Skin of body (tissue), 2 donors: ENCODE results near the gene HMX1. TPM values are rescaled to one million over a fixed set of nuclear protein-coding genes. Genes with fewer than 3 reads are reported as not detected.

ENCODE experiments used
- DNase-seq: peaks from one replicate; lab custom pipeline; 2025; lab: John Stamatoyannopoulos, UW
- total RNA-seq: library from RNA; depleted of rRNA; stranded (reverse); fragments of >200 nt; gene quantifications from one replicate; pipeline ENCODE4 v1.2.3, GENCODE V29; 2014

Gene HMX1
- total RNA-seq, 1 donor from 2014 or later, result 0.20 TPM

DNA sequence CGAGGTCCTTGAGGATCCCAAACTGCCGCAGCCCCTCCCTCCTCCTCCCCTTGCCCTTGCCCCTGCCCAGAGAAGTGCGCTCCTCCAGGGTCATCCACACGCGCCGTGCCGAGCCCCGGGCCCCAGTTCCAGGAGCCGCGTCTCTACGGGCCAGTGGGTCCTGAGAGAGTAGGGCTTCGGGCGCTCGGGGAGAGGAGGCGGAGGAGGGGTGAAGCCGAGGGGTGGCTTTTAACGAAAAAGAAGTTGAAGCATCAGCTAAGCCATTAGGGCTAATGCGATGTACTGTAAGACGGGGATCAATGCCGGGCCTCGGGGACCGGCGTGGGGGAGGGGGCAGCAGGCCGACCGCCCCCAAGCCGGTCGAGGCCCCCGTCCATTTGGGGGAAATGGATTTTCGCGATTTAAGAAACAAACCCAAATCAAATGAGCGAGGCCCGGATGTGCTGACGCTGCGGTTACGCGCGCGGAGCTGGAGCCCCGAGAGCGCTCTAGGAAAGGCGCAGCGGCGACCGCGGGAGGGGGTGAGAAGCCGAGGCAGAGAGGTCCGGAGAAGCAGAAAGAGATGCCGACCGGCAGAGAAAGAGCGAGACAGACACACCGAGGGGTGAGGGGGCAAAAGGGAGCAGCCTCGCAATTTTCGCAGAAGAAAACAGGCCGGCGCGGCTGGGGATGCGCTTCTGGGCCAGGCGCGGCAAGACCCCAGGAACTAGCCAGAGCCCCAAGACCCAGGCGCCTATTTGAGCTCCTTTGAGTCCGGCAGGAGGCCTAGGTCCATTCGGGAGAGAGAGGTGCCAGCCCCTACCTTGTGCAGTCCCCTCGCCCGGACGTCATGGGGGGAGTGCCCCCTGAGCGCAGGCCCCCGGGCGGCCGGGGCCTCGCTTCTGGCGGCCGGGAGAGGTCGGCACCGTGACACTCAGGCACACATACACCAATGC is 13.6 kb downstream of the HMX1 start:
- no peak for DNase-seq

DNA sequence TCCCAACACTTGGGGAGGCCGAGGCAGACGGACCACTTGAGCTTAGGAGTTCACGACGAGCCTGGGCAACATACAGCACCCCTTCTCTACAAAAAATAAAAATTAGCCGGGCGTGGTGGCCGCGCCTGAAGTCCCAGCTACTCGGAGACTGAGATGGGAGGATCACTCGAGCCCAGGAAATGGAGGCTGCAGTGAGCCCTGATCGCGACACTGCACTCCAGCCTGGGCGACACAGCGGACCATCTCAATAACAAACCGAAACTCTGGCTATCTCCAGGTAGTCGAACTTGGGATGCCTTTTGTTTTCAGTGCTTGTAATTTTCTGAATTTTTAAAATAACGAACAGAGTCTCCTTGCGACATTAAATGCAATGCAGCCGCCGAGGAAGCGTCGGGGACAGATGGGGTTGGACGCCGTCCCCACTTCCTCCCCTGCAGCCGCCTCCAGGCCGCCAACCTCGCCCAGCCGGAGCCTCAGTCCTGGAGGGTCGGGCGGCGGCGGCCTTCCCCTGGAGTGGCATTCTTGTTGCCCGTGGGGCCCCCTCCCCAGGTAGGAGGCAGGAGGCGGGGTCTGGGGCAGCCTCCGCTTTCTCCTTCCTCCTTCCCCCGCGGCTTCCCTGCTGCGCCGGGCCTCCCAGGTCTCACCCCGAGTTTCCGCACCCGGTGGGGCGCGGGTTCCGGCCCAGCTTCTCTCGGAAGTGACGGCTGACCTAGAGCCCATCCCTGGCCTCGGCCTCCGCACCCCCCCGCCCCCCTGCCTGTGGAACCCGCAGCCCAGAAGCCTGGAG is 14.6 kb downstream of the HMX1 start:
- no peak for DNase-seq

DNA sequence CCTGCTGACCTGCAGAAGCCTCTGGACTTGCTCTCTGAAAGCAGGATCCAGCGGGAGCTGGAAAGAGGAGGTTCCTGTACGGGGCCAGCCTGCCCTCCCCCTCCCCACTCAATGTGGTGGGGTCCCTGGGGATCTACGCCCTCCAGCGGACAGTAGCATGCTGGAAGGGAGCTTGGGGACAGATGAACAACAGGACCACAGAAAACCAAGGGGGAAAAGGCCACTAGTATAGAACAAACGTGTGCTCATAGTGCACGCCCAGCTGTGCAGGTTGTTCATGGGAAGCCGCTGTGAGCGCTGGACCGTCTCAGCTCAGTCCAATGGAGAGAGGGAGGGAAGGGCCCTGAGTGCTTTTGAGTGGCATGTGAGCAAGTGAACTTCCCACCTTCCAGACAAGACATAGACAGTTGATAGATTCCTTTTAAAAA is 15.8 kb downstream of the HMX1 start:
- no peak for DNase-seq

DNA sequence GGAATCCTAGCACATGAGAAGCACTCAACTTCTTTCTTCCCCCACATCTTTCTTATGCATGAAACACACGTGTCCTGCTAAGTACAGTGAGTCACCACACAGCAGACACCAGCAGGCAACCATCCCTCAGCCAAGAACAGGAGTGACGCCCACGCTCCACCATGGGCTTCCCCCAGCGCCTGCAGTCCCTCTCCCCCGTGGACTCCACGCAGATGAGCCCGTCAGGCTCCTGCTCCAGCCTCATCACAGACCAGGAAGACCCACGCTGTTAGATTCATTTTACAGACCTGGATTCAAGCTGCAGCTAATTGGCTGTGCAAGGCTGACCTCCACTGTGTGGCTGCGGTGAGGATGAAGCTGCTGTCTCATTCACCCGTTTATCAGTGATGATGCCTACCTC is 16.7 kb downstream of the HMX1 start:
- DNase-seq, result peak; percentile 16

DNA sequence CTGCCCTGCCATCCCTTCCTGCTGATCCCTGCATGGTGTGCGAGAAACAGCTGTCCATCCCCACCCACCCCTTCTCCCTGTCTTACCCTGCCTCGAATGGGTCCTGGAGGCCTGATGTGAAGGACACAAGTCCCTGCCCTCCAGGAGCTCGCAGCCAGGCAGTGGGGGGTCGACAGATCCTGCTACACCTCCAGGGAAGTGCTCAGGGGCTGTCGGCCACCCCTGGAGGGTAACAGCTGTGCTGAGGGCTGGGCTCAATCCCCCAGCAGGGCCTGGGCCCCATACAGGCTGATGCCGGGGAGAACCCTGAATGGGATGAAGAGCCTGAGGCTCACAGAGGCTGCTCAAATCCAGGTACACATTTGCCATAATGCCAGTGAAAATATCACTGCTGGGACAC is 17.6 kb downstream of the HMX1 start:
- DNase-seq, result no peak

DNA sequence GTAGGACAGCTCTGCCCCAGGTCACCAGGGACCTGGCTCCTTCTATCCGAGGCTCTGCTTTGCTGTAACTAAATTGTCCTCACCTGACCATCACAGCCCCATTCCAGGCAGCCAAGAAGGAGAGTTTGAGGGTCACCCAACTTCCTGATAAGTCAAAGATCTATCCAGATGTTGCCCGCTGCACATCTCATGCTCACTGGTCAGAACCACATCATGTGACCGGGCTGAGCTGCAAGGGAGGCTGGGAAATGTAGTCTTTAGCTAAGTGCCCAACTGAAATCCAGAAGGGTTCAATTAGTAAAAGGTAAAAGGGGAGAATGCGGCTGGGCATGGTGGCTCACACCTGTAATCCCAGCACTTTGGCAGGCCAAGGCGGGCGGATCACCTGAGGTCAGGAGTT is 18.4 kb downstream of the HMX1 start:
- no peak for DNase-seq

DNA sequence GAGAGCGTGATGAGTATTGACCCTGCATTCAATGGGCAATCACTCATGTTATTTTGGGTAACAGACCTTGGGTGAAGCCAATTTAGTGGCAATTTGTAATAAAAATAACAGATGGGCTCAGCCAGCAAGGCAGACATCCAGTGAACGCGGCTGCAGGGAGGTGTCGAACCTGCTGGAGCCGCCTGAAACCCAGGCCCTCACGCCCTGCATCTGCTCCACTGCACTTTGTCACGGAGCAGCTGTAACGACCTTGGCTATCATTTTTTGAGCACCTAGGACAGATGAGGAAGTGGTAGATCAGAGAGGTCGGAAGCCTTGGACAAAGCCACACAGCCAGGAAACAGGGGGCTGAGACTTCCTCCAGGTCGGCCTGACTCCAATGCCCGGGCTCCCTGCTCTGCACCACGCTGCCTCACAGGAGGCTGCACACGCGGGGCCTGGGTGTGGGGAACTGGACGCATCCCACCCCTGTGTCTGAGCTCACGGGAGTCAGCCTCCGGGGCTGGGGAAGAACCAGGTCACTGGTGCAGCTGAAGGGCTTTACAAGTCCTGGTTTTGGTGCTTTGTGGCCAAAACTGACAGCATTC is 19.4 kb downstream of the HMX1 start:
- DNase-seq, result no peak

DNA sequence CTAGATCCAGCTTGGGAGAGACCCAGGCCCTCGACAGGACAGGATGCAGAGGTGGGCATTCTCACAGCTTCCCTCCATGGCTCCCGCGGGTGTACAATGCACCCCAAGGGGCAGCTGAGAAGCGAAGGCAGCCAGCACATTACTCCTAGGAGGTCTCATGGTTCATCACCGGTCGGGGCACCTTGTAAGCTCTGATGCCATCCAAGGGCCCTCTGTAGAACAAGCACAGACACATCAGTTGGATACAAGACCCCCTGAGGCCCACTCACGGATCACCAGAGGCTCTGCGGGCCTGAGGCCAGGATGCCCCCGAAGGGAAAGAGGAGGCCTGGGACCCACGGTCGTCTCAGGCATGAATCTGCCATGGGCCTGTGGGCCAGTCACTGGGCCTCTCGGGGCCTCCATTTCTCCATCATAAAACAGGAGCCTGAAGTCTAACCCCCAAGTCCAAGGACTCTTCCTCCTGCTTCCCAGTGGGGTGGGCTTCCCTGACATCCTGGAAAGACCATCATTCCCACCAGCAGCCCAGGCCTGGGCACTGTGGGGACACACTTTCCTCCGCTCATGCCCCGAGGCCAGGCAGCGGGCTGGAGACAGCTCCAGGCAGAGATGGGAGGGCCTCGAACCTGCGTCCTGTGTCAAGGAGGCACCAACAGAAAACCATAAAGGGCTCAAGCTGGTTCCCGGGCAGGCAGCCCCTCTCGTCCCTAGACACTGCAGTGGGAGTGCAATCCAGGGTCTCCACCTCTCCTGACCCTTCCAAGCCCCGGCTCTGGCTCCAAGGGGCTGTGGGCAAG is 20.1 kb downstream of the HMX1 start:
- DNase-seq, result no peak

DNA sequence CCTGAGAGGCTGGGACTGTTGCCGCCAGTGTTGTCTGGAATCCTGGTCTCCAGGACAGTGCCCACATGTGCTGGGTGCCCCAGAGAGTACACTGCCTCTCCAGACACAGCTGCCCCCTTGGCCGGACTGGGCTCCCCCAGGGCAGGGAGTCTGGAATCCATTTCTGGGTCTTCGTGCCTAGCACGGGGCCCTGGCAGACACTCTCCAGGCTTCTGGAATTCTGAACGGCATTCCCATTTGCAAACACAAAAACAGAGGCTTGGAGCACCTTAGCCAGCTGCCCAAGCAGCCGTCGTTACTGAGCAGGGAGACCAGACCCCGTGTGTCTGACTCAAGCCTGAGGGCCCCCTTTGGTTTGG is 20.8 kb downstream of the HMX1 start:
- no peak for DNase-seq

DNA sequence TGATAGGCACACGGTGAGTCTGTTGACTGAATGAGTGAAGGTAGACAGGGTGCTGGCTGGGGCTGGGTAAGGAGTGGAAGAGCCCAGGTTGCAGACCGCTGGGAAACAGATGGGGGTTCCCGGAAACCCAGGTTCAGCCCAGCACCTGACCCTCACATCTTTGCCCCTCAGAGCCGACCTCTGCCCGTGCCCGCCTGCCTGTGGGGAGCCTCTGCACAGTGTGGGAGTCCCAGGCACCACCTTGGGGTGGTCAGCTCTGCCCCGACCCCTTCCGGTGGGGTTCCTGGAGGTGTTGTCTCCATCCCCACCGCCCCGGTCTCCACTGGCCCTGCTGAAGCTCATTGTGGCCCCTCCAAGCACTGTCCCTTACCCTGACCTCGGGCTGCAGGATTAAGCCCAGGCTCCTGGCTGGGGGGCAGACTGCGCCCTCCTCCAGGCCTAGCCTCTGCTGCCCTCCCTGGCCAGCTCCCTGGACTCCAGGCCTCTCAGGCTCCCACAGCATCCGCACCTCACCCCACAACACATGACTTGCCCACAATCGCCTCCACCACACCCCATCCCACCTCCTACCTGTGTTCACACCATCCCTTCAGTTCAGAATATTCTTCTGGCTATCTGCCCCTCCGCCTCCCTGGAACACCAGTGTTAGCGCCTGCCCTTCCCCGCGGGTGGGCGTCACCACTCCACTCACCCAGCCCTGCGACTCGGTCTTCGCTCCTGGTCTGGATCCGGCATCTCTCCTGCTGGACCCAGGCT is 21.4 kb downstream of the HMX1 start:
- no peak for DNase-seq

DNA sequence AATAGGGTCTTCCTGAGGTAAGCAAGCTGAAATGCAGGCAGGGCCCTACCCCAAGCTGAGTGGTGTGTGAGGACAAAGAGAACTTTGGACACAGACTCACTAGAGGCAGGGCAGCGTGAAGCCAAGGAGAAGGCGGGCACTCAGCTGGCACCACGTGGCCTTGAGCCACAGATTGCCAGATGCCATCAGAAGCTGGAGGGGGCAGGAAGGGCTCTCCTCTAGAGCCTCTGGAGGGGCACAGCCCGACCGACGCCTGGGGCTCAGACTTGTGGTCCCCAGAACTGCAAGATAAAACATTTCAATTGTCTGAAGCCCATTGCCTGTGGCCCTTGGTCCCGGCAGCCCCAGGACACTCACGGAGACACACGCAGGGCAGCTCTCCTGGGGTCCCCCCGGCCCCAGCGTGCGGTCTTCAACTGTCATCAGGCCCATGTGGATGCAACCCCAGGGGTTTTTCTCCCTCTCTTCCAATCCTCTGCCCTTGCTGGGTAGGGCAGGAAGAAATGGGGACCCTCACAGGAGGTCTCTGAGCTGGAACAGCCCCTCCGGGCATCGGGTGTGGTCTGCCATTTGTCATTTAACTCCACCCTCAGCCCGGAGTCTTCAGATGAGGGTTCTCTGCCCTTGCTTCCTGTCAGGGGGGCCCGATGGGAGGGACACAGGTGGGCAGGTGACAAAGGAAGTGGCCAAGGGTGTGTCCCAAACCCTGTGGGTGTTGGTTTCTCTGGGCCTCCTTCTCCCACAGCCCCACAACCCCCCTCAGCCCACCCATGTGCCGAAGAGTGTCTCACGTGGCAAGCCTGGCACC is 22.2 kb downstream of the HMX1 start:
- DNase-seq, result no peak

DNA sequence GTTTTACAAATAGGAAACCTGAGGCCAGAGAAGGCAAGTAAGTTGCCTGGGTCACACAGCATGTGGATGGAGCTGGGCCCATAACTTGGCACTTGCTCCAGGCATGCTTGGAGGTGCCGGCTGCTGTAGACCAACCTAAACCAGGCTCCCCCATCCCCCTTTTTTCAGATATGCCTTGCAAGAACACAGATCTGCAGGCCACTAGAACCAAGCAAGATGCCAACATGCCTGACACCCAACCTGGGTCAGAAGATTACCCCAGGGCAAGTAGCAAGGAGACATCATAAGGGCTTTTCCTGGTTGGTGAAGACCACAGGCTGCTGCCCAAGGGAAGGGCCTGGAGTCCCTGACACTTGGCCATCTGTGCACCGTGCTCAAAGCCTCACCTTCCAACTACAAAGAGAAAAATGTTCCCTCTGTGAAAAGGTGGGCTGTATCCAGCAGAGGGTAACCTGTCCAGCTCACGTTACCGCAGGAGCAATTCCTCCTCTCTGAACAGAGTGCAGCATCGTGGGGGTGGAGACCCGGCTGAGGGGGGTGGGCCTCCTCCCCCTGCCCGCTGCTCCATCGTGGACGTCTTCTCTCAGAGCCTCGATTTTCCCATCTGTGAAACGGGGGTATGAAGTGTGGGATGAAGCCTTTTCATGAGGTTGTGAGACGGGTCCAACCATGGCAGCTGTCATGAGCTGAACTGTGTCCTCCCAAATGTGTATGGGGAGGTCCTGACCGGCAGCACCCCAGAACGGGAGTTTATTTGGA is 23.0 kb downstream of the HMX1 start:
- no peak for DNase-seq

DNA sequence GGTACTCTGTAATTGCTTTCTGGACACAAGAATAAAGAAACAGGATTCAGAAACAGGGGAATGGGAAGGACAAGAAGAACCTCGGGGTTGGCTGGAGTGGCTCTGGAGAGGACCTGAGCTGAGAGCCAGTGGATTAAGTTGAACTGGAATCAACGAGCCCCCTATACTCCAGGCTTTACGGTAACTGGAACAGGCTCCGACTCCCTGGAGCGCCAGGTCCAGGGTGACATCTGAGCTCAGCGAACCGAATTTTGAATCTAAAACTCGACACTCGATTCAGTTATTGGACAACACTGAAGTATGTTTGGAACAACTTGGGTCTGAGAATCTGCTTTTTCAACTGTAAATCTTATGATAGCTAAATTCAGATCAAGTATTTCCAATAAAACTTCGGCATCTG is 23.9 kb downstream of the HMX1 start:
- no peak for DNase-seq

DNA sequence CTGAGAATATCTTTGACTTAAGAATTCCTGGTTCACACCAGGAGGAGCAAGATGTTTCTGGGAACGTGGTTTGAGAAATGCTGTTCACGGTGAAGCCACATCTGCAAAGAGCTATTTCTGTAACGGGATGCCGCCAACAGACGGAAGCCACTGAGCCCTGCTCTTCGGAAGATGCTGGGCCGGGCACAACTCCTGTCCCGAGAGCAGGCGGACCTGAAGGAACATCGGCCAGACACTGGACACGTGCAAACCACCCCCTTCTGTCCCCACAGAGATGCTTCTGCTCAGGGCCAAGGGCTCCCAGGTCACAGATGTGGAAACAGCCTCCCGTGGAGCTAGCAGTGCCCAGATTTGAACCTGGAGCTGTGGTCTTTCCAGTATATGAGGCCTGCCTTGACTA is 24.3 kb downstream of the HMX1 start:
- DNase-seq, result no peak

DNA sequence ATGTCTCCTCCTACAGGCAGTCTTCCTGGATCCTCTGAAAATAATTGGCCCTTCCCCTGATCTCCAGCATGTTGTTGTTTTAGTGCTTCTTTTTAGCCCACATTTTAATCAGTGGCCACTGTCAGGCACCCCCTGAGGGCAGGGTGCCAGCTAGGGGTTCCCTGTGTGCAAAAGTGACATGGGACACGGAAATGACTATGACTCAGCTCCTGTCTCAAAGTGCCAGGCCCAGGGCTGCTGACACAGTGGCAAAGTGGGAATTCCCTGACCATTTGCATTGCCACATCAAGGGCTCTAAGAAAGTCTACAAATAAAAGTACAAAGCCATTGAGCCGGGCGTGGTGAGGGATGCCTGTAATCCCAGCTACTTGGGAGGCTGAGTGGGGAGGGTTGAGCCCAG is 24.8 kb downstream of the HMX1 start:
- no peak for DNase-seq

DNA sequence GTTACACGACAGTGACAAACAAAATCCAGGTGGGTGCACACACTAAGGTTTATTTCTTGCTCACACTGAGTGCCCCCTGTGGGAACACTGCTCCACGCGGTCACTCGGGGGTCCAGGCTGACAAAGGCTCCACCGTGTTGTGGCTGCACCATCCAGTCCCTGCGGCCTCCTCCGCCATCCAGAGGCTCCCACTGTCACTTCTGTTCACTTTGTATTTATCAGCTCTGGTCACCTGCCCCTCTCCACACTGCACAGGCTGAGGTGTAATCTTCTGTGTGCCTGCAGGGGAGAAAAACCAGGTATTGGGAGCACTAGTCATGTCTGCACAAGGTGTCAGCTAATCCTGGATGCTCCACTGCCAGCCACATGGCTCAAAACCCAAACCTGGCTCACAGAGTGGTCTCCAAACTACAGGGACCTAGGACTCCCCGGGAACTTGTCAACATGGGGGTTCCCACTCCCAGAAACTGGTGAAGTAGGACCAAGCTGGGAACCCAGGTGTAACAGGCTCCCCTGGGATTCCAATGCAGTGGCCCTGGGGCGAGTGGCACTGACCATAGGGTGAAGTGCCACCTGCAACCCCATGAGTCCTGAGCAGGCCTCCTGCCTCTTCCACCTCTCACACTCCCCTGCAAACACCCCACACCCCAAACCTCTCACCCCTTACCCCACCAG is 25.5 kb downstream of the HMX1 start:
- no peak for DNase-seq

DNA sequence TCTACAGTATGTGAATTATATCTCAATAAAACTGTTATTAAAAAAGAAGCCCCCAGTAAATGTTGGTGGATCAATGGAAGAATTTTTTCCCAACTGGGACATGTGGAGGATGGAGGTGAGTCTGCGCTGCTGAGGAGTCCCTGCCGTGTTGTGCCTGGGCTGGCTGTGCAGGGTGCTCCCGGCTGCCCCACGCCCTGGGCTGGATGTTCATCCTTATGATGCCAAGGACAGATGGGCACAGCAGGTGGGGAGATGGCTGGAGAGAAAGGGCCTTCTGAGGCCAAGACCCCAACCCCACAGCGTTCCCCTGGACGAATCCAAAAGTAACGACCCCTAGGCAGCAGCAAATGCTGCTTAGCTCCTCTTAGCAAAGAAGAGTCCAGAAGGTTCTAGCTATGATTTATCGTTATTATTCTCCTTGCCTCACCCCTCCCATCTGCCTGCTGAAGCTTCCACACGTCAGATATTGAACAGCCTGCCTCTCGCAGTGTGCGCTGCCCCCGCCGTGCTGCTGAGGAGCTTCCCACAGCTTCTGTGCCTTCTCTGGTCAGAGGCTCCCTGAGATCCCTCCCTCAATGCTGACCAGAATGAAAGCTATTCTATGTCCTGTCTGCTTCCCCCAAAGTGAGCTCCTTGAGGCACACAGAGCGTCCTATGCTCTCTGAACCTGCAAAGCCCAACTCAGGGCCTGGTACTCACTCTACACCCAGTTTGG is 26.5 kb downstream of the HMX1 start:
- DNase-seq, result no peak

DNA sequence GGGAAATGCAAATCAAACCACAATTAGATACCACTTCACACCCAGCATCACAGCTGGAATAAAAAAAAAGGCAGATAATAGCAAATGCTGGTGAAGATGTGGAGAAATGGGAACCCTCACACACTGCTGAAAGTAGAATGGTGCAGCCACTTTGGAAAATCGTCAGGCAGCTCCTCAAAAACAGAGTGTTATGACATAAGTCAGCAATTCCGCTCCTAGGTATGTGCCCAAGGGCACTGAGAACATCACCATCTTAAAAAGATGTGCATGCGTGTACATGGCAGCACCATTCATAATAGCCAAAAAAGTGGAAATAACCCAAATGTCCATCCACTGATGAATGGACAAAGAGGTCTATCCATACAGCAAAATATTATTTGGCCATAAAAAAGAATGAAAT is 28.0 kb downstream of the HMX1 start:
- no peak for DNase-seq
